ENCODE measurements around the gene MED26.

MED26 gene

GRCh38 chr19:16645140-16645539 is 17.1 kb upstream of the MED26 start:
- no peak for DNase-seq (ENCODE audit: low read depth)
- no peak overlapping the region for H3K4me3 ChIP-seq (ENCODE audit: low read length)
- TF ChIP-seq, protein P1, sequence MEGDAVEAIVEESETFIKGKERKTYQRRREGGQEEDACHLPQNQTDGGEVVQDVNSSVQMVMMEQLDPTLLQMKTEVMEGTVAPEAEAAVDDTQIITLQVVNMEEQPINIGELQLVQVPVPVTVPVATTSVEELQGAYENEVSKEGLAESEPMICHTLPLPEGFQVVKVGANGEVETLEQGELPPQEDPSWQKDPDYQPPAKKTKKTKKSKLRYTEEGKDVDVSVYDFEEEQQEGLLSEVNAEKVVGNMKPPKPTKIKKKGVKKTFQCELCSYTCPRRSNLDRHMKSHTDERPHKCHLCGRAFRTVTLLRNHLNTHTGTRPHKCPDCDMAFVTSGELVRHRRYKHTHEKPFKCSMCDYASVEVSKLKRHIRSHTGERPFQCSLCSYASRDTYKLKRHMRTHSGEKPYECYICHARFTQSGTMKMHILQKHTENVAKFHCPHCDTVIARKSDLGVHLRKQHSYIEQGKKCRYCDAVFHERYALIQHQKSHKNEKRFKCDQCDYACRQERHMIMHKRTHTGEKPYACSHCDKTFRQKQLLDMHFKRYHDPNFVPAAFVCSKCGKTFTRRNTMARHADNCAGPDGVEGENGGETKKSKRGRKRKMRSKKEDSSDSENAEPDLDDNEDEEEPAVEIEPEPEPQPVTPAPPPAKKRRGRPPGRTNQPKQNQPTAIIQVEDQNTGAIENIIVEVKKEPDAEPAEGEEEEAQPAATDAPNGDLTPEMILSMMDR (conservative IDR thresholded peaks at IDR 0.05; ENCODE audit: low read depth, low read length): no peak

GRCh38 chr19:16641695-16642094 is 13.7 kb upstream of the MED26 start:
- no peak for DNase-seq (ENCODE audit: low read depth)
- H3K4me3 ChIP-seq (ENCODE audit: low read length): no peak overlapping the region
- TF ChIP-seq, protein P1 (conservative IDR thresholded peaks at IDR 0.05; ENCODE audit: low read depth, low read length): no peak

GRCh38 chr19:16640951-16641350 is 12.9 kb upstream of the MED26 start:
- TF ChIP-seq, protein P1 (conservative IDR thresholded peaks at IDR 0.05; ENCODE audit: low read depth, low read length): no peak
- DNase-seq (ENCODE audit: low read depth): no peak
- no peak overlapping the region for H3K4me3 ChIP-seq (ENCODE audit: low read length)

DNA sequence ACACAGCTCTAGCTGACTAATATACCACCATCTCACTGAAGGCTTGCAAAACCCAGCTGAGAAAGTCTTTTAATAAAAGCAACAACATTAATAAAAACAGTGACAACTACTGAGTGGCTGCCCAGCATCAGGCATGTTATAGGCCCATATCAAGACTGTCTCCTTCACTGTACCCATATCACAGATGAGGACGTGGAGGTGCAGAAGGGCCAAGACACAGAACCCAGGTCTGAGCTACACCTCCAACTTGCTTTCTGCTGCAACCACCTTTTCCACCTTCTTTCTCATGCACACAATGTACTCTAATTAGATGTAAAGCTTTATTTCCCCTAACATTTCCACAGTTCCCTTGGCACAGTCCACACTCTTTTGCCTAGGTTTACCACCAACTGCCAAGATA is 10.7 kb upstream of the MED26 start:
- DNase-seq (ENCODE audit: low read depth): no peak
- no peak overlapping the region for H3K4me3 ChIP-seq (ENCODE audit: low read length)
- TF ChIP-seq, protein P1 (conservative IDR thresholded peaks at IDR 0.05; ENCODE audit: low read depth, low read length): no peak

GRCh38 chr19:16637535-16637934 is 9.5 kb upstream of the MED26 start:
- TF ChIP-seq, protein P1 (conservative IDR thresholded peaks at IDR 0.05; ENCODE audit: low read depth, low read length): no peak
- no peak for DNase-seq (ENCODE audit: low read depth)
- H3K4me3 ChIP-seq (ENCODE audit: low read length): no peak overlapping the region

DNA sequence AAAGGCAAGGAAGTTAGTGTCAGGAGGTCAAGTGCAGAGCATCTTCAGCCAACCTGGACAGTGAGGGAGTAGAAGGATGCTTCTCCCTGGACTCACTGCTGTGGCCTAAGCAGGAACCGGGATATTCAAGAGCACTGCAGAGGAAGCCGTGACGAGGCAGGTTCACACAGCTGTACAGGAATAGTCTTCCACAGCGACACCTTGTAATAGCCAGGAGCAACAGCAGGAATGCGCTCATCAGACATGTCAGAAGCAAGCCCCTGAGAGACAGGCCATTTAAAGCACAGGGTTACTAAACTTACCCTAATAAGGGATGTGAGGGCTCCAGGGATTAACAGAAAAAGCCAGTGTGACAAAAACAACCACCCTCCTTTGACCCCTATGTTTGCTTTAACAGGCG is 3.5 kb upstream of the MED26 start:
- DNase-seq (ENCODE audit: low read depth): no peak
- H3K4me3 ChIP-seq (ENCODE audit: low read length): no peak overlapping the region
- TF ChIP-seq, protein P1 (conservative IDR thresholded peaks at IDR 0.05; ENCODE audit: low read depth, low read length): no peak

DNA sequence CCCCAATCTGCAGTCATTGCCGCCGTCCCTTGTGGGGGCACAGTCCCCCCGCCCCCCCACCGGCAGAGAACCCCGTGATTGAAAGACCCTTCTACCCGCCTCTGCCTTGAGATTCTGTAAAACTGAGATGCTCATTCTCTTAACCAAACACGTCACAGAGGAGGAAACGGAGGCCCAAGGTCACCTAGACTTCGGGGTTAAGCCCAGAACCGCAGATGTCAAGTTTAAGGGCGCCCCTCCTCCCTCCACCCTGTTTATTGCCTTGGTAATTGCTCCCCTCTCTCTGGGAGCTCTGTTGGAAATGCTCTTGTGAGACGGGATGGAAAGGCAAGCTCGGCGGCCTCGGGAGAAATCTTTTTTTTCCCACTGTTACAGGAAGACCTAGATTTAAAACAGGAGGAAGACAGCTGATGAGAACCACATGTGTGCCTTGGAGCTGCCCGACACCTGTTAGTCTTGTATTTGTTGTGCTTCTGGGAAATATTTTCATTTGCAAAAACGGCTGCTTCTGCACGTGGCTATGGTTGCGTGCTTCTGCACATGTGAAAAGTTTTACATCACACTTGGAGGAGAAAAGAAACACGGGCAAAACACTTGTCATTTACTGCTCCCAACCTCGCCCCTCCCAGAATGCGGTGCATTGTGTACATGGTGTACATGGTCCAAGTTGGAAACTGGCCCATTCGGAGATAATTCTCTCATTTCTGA is 1.1 kb upstream of the MED26 start:
- DNase-seq (ENCODE audit: low read depth): no peak
- peak overlapping the region; percentile 85 for H3K4me3 ChIP-seq (ENCODE audit: low read length)
- TF ChIP-seq, protein P1 (conservative IDR thresholded peaks at IDR 0.05; ENCODE audit: low read depth, low read length): no peak

Data from retinal pigment epithelial cell (primary cell).